KMS-11 (cell line): Measurements from ENCODE around the gene ARL8B.

ENCODE experiments used
- H2AFZ ChIP-seq: fragments of 200-600 bp; sonication (generic); 2 replicates; pipeline ENCODE4 v1.6.1; 2016; ENCODE audit warnings: antibody characterized with exemption, mixed run types, low read depth
- H3K27ac ChIP-seq: fragments of 200-600 bp; sonication (generic); 2 replicates; pipeline ENCODE4 v1.6.1; 2016; ENCODE audit warnings: mild to moderate bottlenecking, mixed run types
- H3K27me3 ChIP-seq: fragments of 200-600 bp; sonication (generic); 2 replicates; pipeline ENCODE4 v1.6.1; 2017; ENCODE audit warnings: mild to moderate bottlenecking, low read depth, mixed run types, moderate library complexity; ENCODE audit not compliant: insufficient read depth
- H3K36me3 ChIP-seq: fragments of 200-600 bp; sonication (generic); 2 replicates; pipeline ENCODE4 v1.6.1; 2017; ENCODE audit warnings: mild to moderate bottlenecking, mixed run types; ENCODE audit not compliant: insufficient read depth
- H3K4me1 ChIP-seq: fragments of 200-600 bp; sonication (generic); 2 replicates; pipeline ENCODE4 v1.6.1; 2016; ENCODE audit warnings: mild to moderate bottlenecking, low read depth, mixed run types; ENCODE audit not compliant: poor library complexity, severe bottlenecking
- H3K4me2 ChIP-seq: fragments of 200-600 bp; sonication (generic); 2 replicates; pipeline ENCODE4 v1.7.0; 2016; ENCODE audit warnings: mild to moderate bottlenecking, mixed run types
- H3K4me3 ChIP-seq: fragments of 200-600 bp; sonication (generic); IDR thresholded peaks from 2 replicates; pipeline ENCODE4 v1.6.1; 2017; ENCODE audit warnings: low read depth, low read length, mixed read lengths; ENCODE audit not compliant: insufficient read depth
- H3K79me2 ChIP-seq: fragments of 200-600 bp; sonication (generic); 2 replicates; pipeline ENCODE4 v1.6.1; 2016; ENCODE audit warnings: low read depth, mixed run types; ENCODE audit not compliant: insufficient read depth
- H3K9ac ChIP-seq: fragments of 200-600 bp; sonication (generic); 2 replicates; pipeline ENCODE4 v1.6.1; 2016; ENCODE audit warnings: mild to moderate bottlenecking, mixed run types
- H4K20me1 ChIP-seq: fragments of 200-600 bp; sonication (generic); 2 replicates; pipeline ENCODE4 v1.6.1; 2016; ENCODE audit warnings: mild to moderate bottlenecking, mixed run types; ENCODE audit not compliant: insufficient read depth
- CTCF ChIP-seq: fragments of 200-600 bp; sonication (generic); conservative IDR thresholded peaks from 2 replicates; pipeline ENCODE4 v1.6.1; 2017; ENCODE audit warnings: low read depth, mild to moderate bottlenecking, antibody characterized with exemption, low read length, moderate library complexity, mixed read lengths

The ARL8B gene

DNA sequence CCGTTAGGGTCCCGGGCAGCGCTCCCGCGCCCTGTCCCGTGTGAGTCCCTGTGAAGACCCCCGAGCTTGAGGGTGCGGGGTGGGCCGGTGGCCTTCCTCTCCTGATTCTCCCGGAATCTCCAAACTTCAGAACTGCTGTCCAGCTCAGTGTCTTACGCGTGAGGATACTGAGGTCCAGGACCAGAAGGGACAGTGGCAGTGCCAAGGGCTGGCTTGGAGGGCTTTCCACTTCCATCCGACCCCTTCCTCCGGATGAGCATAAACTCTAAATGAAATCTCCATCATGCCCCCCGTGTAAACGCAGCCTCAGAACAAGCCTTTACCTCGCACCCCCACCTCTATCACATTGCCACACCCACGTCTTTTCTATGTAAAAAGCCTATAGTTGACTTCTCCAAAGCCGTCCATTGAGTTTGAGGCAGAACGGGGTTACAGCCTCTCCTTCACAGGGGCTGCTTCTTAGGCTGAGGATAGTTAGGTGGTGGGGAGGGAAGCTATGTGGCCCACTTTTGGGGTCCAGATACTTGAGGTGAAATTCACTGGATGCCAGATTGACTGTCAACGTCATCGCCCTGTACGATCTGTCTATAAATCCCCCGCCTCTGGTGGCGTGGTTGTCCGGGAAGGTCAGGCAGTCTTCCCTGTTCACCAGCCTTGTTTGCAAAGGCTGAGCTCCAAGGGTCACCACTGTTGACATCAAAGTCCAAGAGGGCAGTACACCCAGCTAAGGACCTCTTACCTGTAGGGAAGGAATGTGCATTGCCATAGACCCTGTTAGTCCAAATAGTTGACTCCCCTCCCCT, 66.5 kb downstream of the ARL8B start:
- Histone ChIP-seq H3K4me2 (peak overlapping the region; percentile 54), H3K27me3 (no peaks in the 10 kb centered on the region), H3K4me3 (peak overlapping the region; percentile 62), H3K36me3 (no peaks in the 10 kb centered on the region), H3K9ac (peak overlapping the region; percentile 86), H3K79me2 (peaks cover 41% of the 10 kb centered on the region), H3K4me1 (peaks cover 7% of the 10 kb centered on the region), H2AFZ (peak overlapping the region; percentile 47), H4K20me1 (no peaks in the 10 kb centered on the region), H3K27ac (peak overlapping the region; percentile 85)
- TF ChIP-seq CTCF = no peak

DNA sequence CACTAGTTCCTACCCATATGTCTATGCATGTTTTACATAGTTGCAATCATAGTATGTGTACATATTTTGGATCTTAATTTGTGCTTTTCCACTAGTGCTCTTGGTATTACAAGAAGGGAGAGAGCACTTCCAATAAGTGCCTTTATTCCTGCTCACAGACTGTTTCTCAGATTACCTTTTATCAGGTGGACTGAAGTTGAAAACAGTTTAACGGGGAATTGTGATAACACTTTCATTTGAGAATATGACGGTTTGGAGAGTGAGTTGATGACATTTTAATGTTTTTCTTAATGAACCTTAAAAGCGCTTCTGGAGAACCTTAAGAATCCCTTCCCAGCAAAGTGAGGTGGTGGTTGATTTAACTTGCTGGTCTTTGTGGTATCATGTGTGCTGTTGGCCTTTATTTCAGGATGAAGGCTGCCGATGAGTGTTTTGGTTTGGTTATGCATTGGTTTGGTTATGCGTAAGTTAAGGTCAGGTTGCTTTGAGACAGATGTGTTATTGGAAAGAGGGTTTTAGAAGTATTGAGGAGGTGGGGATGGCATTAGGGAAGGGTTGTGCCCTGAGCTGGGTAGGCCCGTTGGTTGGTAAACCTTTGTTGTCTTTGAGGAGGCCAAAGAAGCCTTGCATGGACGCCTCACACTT, 68.2 kb downstream of the ARL8B start:
- no peak overlapping the region for H2AFZ ChIP-seq
- H3K27ac ChIP-seq = no peak overlapping the region
- H3K9ac ChIP-seq = no peak overlapping the region
- H4K20me1 ChIP-seq = no peaks in the 10 kb centered on the region
- H3K4me3 ChIP-seq = no peak overlapping the region
- TF ChIP-seq CTCF = no peak
- H3K27me3 ChIP-seq = no peaks in the 10 kb centered on the region
- H3K36me3 ChIP-seq = no peaks in the 10 kb centered on the region
- no peak overlapping the region for H3K4me2 ChIP-seq
- H3K4me1 ChIP-seq = peaks cover 23% of the 10 kb centered on the region
- H3K79me2 ChIP-seq = peaks cover 41% of the 10 kb centered on the region

- H2AFZ ChIP-seq = no peak overlapping the region
- H4K20me1 ChIP-seq = no peaks in the 10 kb centered on the region
- no peaks in the 10 kb centered on the region for H3K27me3 ChIP-seq
- H3K27ac ChIP-seq = no peak overlapping the region
- no peak overlapping the region for H3K4me3 ChIP-seq
- no peak for TF ChIP-seq CTCF
- H3K79me2 ChIP-seq = peaks cover 41% of the 10 kb centered on the region
- H3K4me2 ChIP-seq = no peak overlapping the region
- H3K36me3 ChIP-seq = no peaks in the 10 kb centered on the region
- H3K9ac ChIP-seq = no peak overlapping the region
- H3K4me1 ChIP-seq = peaks cover 38% of the 10 kb centered on the region
These were observed 69.6 kb downstream of the ARL8B start for GRCh38 chr3:5191555-5192304.

DNA sequence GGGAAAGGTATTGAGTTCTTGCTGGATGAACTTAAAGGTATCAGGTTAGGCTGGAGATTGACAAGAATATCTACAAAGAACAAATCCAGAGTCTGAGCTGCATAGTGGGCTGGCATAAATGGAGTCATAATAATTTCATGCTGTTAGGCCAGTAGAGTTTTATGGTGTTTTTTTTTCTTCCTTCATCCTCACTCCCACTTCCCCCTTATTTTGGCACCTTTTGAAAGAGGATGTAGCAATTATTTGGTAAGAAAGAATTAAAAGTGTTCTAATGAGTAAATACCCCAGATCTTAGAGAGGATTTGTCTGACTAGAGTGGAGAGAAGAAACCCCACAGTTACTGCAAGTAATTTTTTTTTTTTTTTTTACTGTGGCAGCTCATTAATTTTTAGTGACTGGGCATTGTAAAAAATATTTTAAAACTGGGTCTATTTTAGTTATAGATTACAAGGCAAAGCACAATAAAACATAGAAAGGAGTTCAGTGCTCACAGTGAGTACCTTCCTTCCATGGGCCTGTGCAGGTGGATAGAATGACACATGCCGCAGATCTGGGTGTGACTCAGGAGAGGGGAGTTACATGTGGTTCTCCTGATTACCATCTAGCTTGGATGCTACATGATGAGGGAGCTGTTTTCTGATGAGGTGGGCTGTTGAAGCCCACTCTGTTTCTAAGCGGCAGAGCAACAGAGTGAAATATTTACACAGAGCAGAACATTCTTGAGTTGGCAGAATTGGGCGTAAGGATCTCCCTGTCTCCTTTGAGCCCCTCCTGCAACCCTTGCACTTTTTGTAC, 70.7 kb downstream of the ARL8B start:
- TF ChIP-seq CTCF = no peak
- Histone ChIP-seq H4K20me1 (no peaks in the 10 kb centered on the region), H2AFZ (no peak overlapping the region), H3K27me3 (no peaks in the 10 kb centered on the region), H3K79me2 (peaks cover 41% of the 10 kb centered on the region), H3K4me2 (no peak overlapping the region), H3K4me1 (peaks cover 48% of the 10 kb centered on the region), H3K9ac (no peak overlapping the region), H3K4me3 (no peak overlapping the region), H3K36me3 (no peaks in the 10 kb centered on the region), H3K27ac (no peak overlapping the region)
